Hindlimb muscle (tissue), 1 donor: ENCODE measurements around the gene CEP72. TPM values are rescaled to one million over a fixed set of nuclear protein-coding genes. Genes with fewer than 3 reads are reported as not detected.
"Not testable (repeated sequence)": the region's sequence is repeated elsewhere in the genome, so short reads cannot be mapped to it uniquely, and the experiment has no call there.

Source experiments
- DNase-seq: peaks from one replicate; pipeline ENCODE4 v3.0.0-alpha.2; 2013
- polyA plus RNA-seq: library from polyadenylated mRNA; unstranded; fragments of 120-200 nt; gene quantifications from one replicate; pipeline ENCODE4 v1.2.1, GENCODE V29; 2013; ENCODE audit not compliant: insufficient read length

The CEP72 gene, protein sequence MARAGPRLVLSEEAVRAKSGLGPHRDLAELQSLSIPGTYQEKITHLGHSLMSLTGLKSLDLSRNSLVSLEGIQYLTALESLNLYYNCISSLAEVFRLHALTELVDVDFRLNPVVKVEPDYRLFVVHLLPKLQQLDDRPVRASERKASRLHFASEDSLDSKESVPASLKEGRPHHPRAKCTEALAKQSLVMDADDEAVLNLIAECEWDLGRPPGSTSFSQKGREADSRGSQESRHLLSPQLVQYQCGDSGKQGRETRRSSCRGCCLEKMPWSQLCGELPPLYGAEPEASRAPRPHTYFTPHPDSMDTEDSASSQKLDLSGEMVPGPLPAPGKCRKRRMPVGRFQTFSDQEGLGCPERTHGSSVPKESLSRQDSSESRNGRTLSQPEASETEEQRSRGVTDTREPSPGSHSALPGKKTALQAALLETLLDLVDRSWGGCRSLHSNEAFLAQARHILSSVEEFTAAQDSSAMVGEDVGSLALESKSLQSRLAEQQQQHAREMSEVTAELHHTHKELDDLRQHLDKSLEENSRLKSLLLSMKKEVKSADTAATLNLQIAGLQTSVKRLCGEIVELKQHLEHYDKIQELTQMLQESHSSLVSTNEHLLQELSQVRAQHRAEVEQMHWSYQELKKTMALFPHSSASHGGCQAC
- 3.6 TPM for polyA plus RNA-seq

GRCh38 chr5:611731-612486 lies at the start of gene CEP72:
TSS of gene CEP72 (plus strand) at chr5:612340. CDS start at chr5:612362, 22 bp downstream.
- DNase-seq: peak; percentile 90

DNA sequence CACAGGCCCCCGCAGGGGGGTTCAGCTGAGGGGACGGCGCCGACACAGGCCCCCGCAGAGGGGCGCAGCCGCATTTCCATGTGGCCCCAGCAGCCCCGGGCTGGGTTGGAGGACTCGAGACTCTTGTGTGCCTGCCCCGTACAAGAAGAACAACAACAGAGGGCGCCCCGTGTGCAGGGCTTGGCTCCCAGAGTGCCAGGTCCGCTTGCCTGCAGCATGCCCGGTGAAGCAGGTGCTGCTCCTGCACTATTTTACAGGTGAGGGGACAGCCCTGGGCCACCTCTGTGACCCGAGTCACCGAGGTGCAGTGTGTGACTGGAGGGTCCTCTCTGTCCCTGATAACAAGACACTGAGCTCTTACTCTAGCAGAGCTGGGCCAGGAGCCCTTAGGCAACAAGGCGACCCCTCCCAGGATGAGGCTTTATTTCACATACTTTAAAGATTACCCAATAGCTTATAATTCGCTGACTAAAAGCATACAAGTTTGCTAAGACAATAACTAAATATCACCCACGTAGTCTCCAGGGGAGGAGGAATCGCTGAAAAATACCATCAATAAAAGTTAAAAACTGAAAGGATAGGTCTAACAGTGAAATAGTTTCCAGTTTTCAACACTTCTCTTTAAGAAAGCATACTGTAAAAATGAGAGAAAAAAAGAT lies 46.2 kb upstream of the CEP72 start:
- no peak for DNase-seq

- DNase-seq: no peak
Measured at GRCh38 chr5:566636-567309, 45.4 kb upstream of the CEP72 start.

DNA sequence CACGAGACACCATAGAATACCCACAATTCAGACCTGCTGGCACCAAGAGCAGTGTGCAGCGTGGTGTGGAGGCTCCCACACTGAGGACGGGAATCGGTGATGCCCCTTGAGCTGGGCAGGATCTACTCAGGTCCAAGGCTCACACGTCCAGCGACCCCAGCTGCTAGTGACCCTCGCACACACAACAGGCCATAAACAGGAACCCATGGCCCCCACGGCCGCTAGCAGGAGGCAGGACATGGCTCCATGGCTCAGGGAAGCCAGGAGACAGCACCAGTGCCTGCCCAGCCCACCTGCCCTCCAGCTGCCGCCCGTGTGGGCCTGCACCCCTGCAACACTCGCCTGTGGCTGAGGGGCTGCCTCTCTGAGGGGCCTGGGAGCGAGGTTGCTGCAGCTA lies 44.5 kb upstream of the CEP72 start:
- DNase-seq: no peak

DNA sequence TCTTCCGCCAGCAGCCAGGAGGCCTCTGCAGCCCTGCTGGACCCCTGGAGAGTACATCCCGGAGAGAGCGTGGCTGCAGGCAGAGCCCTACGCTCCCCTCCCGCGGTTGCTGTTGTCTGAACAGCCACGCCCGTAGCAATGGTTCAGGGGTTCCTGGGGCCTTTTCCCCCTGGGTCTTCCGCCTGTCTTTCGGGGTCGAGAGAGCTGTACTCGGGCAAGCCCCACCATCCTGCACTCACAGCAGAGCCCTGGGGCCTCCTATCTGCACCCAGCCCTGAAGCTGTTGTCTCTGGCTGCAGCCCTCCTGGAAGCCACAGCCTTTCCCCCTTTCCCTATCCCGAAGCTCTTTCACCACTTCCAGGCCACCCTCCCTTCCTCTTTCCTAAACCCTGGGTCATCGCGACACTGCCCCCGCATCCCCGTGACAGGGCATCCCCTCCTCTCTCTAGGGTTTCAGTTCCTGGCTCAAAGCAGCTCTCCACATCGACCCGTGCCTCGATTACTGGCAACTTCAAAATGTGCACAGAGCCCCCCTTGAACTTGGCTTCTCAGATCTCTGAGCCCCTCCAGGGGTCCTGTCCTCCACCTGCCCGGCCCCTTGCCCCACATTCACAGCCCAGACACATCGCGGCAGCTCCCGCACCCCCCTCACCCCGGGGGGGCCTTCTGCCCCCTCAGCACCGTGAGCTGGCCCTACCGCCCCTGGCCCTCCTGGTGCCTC lies 43.9 kb upstream of the CEP72 start:
- DNase-seq: no peak

DNA sequence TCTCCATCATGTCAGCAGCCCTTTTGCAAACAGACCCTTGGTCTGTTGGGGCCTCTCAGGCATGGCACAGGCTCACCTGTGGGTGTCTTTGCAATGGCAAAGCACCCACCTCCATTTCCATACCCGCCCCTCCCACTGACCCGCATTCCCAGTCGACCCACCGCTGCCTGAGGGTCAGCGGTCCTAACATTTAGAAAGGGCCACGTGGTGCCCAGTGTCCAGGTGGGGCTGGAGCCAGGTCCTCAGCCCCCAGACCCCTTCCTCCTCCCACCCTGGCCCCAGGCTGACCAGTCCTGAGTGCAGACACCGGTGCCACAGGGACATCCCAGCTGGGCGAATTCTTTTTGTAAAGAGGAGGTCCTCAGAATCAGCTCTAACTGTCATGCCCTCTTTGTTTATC lies 43.3 kb upstream of the CEP72 start:
- DNase-seq: no peak

DNA sequence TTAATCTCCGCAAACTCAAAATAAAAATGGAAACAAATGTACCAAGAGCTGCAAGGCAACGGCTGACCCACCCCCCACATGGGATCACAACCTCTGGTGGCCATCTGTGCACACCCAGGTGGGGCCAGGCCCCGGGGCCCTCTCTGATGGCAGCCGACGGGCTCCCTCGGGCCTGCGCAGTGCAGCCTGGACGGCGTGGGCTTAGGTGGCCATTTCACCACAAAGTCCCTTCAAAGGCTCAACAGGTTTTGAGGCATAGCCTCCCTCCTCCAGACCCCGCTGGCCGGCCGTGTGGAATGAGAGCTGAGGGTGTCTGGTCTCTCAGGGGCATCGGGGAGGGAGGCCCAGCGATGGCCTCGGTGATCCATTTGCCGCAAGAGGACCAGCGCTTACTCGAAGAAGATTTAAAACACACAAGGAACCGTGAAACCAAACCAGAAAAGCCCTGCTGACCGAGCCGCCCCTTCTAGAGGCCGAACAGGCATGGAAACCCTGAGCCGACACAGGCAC lies 42.7 kb upstream of the CEP72 start:
- DNase-seq: no peak

- DNase-seq: no peak
Measured at GRCh38 chr5:569868-570361, 42.2 kb upstream of the CEP72 start.

GRCh38 chr5:570446-570845 lies 41.7 kb upstream of the CEP72 start:
- no peak for DNase-seq

- DNase-seq: no peak
Measured at GRCh38 chr5:570886-571285, 41.3 kb upstream of the CEP72 start.

- DNase-seq: no peak
Measured at GRCh38 chr5:571791-572190, 40.3 kb upstream of the CEP72 start.

- no peak for DNase-seq
Measured at GRCh38 chr5:572398-573019, 39.6 kb upstream of the CEP72 start.

- no peak for DNase-seq
Measured at GRCh38 chr5:573206-573605, 38.9 kb upstream of the CEP72 start.

DNA sequence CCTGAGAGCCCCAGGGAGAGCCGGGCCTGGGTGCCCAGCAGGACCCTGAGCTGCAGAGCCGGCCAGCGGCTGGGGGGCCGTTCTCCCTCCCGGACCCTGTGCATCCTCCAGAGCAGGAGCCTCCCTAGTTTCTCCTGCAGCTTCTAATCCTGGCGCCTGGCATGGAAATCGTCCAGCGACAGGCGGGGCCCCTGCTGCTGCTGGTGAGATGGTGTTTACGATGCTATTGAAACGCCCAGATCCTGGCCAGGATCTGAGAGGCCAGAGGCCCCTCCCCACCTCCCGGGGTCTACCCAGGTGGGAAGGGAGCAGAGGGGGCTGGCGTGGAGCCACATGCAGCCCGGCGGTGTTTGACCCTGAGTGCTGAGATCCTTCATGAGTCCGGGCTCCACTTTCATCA lies 38.2 kb upstream of the CEP72 start:
- no peak for DNase-seq

DNA sequence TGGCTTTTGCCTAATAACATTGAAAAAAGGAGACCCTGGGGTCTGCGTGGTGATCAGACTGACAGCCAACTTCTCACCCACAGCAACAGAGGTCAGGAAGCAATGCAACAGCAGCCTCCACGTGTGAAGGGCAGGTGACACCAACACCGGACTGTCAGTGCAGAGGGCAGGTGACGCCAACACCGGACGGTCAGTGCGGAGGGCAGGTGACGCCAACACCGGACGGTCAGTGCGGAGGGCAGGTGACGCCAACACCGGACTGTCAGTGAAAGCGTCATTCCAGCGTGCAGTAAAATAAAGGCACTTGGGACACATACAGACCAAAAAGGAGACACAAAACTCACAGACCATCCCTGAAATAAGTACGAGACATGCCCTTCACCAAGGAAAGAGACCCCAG lies 37.2 kb upstream of the CEP72 start:
- no peak for DNase-seq

DNA sequence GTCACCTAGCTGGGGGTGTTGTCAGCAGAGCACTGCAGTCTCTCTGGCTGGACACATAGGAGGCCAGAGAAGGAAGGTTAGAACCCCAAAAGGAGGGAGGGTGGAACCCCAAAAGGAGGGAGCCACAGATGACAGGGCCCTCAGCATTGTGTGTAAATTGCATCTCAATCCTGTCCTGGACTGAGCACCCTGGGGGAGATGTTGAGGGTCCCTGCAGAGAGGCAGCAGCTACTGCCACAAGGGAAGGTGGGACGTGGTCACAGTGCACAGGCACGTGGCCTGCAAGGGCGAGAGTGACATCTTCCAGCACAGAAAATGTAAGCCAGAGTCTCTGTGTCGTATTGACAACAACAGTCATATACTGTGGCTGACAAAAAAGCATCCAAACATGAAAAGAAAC lies 36.5 kb upstream of the CEP72 start:
- no peak for DNase-seq

DNA sequence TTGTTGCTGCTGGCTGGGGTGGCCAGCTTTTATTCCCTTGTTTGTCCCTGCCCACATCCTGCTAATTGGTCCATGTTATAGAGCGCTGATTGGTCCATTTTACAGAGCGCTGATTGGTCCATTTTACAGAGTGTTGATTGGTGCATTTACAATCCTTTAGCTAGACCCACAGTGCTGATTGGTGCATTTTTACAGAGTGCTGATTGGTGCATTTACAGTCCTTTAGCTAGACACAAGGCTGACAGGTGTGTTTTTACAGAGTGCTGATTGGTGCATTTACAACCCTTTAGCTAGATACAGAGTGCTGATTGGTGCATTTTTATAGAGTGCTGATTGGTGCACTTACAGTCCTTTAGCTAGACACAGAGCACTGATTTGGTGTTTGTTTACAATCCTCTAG lies 34.9 kb upstream of the CEP72 start:
- not testable (repeated sequence) for DNase-seq

DNA sequence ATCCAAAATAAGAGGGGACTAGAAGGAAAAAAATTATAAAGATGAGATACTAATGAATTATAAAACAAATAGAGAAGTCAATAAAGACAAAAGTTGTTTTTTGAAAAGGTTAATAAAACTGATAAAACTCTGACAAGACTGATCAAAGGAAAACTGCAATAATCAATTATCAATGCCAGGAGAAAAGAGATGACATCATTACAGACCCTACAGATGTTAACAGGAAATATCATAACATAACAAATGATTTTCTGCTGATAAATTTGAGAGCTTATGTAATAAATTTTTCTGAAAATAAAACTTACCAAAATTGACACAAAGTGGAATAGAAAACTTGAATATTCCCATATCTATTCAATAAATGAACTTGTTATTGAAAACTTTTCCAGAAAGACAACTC lies 34.3 kb upstream of the CEP72 start:
- no peak for DNase-seq

GRCh38 chr5:579211-579610 lies 32.9 kb upstream of the CEP72 start:
- no peak for DNase-seq

DNA sequence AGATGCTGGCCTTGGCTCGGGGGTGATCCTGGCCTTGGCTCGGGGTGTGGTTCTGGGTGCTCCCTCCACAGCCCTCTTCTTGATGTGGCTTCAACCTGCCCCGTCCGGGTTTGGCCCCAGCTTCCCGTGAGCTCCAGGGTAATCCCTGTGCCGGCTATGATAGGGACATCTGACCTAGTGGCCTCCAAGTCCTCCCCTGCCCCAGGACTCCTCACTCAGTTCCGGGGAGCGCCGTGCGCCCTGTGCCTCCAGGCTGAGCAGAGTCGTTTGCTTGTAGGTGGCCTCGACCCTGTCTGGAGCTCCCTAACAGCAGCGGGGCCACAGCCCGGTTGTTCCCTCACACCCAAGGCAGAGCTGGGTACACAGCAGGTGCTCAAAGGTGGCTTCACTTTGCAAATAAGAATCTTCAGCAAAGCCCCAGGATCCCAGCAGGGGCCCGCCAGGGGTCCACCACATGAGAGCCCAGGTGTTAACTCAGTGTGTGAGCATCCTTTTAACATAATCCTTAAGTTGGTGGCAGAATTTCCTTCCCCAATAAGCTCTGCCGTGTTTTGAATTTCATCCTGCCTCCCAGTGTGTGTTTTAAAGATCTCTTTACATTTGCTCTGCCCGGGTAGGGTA lies 32.3 kb upstream of the CEP72 start:
- DNase-seq: no peak
